HL-60 (cell line): ENCODE measurements around the gene GRIK5.
"Not testable (repeated sequence)": the region's sequence is repeated elsewhere in the genome, so short reads cannot be mapped to it uniquely, and the experiment has no call there.

Experiments used
- DNase-seq, 2 experiments: peaks; one replicate each; pipeline ENCODE4 v3.0.0-alpha.2; 2010 to 2020; ENCODE audit warnings: low read depth in 1 of 2, low spot score in 1 of 2
- H3K27ac ChIP-seq: fragments of 250-450 bp; sonication (Bioruptor Pico); replicated peaks from 2 replicates; pipeline ENCODE4 v1.5.1; 2020; ENCODE audit warnings: mild to moderate bottlenecking, moderate library complexity
- H3K27me3 ChIP-seq: fragments of 250-450 bp; sonication (Bioruptor Pico); 2 replicates; pipeline ENCODE4 v1.5.1; 2021; ENCODE audit warnings: mild to moderate bottlenecking, moderate library complexity; ENCODE audit not compliant: insufficient read depth, poor library complexity, severe bottlenecking
- H3K4me3 ChIP-seq: replicated peaks from 2 replicates; pipeline ENCODE4 v1.5.1; 2011; ENCODE audit warnings: mild to moderate bottlenecking, control low read depth, low read length; ENCODE audit not compliant: insufficient read depth
- CTCF ChIP-seq: IDR thresholded peaks from one replicate; pipeline ENCODE4 v1.5.1; 2011; ENCODE audit warnings: low read length, control low read depth, inconsistent platforms; ENCODE audit not compliant: insufficient read depth
- GABPA ChIP-seq: IDR thresholded peaks from 2 replicates; pipeline ENCODE4 v1.6.1; 2012; ENCODE audit warnings: low read depth
- POLR2AphosphoS5 ChIP-seq: IDR thresholded peaks from 2 replicates; pipeline ENCODE4 v1.6.1; 2012; ENCODE audit warnings: low read depth
- REST ChIP-seq: IDR thresholded peaks from 2 replicates; pipeline ENCODE4 v1.6.1; 2012; ENCODE audit warnings: low read depth; ENCODE audit not compliant: insufficient replicate concordance
- SPI1 ChIP-seq: IDR thresholded peaks from 2 replicates; pipeline ENCODE4 v1.6.1; 2012; ENCODE audit warnings: low read depth, mild to moderate bottlenecking, borderline replicate concordance

GRIK5 gene

GRCh38 chr19:42037649-42038048 lies 32.4 kb downstream of the GRIK5 start:
- Histone ChIP-seq H3K27me3 (no peaks in the 10 kb centered on the region), H3K4me3 (no peak overlapping the region), H3K27ac (no peak overlapping the region)
- TF ChIP-seq GABPA (no peak), CTCF (no peak), SPI1 (no peak), POLR2AphosphoS5 (no peak), REST (no peak)
- no peak for DNase-seq

GRCh38 chr19:42034640-42035391 lies 35.2 kb downstream of the GRIK5 start:
- not testable (repeated sequence) for H3K27ac ChIP-seq, H3K4me3 ChIP-seq, H3K27me3 ChIP-seq
- TF ChIP-seq CTCF, result peak; percentile 82
- DNase-seq, result peak; percentile 34 to 50

GRCh38 chr19:42033413-42033812 lies 36.6 kb downstream of the GRIK5 start:
- Histone ChIP-seq H3K27ac (no peak overlapping the region), H3K27me3 (no peaks in the 10 kb centered on the region), H3K4me3 (no peak overlapping the region)
- TF ChIP-seq REST (no peak), POLR2AphosphoS5 (no peak), GABPA (no peak), SPI1 (no peak), CTCF (no peak)
- DNase-seq, result no peak

GRCh38 chr19:42032431-42032830 lies 37.6 kb downstream of the GRIK5 start:
- Histone ChIP-seq H3K27ac (no peak overlapping the region), H3K27me3 (no peaks in the 10 kb centered on the region), H3K4me3 (no peak overlapping the region)
- no peak for DNase-seq
- no peak for TF ChIP-seq GABPA
- no peak for TF ChIP-seq REST
- TF ChIP-seq SPI1, result no peak
- TF ChIP-seq POLR2AphosphoS5, result no peak
- no peak for TF ChIP-seq CTCF
